Calu3 (cell line): ENCODE measurements around the gene ACAT1. TPM values are rescaled to one million over a fixed set of nuclear protein-coding genes. Genes with fewer than 3 reads are reported as not detected.
"Not testable (repeated sequence)": the region's sequence is repeated elsewhere in the genome, so short reads cannot be mapped to it uniquely, and the experiment has no call there.

Source experiments
- BruUV-seq: library from RNA; stranded (reverse); fragments of 400-500 nt; replicated peaks from 2 replicates; lab custom pipeline; 2021; lab: Mats Ljungman, UMichigan
- CTCF ChIA-PET: fragments of 300-600 bp; sonication (Branson Sonifier 250); formaldehyde crosslinking; loops from one replicate; lab custom pipeline; 2022; ENCODE audit warnings: antibody characterized with exemption; lab: Charles Lee
- DNase-seq: peaks from one replicate; pipeline ENCODE4 v3.0.0; 2022
- H3K27ac Mint-ChIP-seq: one replicate; pipeline ENCODE4 v1.8.0; 2022; ENCODE audit warnings: mixed read lengths; ENCODE audit not compliant: unreplicated experiment
- H3K27me3 Mint-ChIP-seq: one replicate; pipeline ENCODE4 v1.8.0; 2022; ENCODE audit warnings: mixed read lengths; ENCODE audit not compliant: unreplicated experiment
- H3K36me3 Mint-ChIP-seq: one replicate; pipeline ENCODE4 v1.8.0; 2022; ENCODE audit warnings: mild to moderate bottlenecking, moderate library complexity, mixed read lengths; ENCODE audit not compliant: insufficient read depth, unreplicated experiment
- H3K4me1 Mint-ChIP-seq: one replicate; pipeline ENCODE4 v1.8.0; 2022; ENCODE audit warnings: mild to moderate bottlenecking, low read depth, mixed read lengths; ENCODE audit not compliant: unreplicated experiment
- H3K4me3 Mint-ChIP-seq: one replicate; pipeline ENCODE4 v1.8.0; 2022; ENCODE audit warnings: mild to moderate bottlenecking, low read depth, moderate library complexity, mixed read lengths; ENCODE audit not compliant: unreplicated experiment
- H3K9me3 Mint-ChIP-seq: one replicate; pipeline ENCODE4 v1.8.0; 2022; ENCODE audit warnings: low read depth, mixed read lengths; ENCODE audit not compliant: unreplicated experiment
- intact Hi-C: fragments of 100-400 bp; cut with micrococcal nuclease; formaldehyde crosslinking; loops from one replicate; pipeline ENCODE4 v1.10.0; 2022; ENCODE audit not compliant: unreplicated experiment
- total RNA-seq: library from RNA; stranded (reverse); gene quantifications from 2 replicates; pipeline ENCODE4 v1.2.3, GENCODE V29; 2022
- TF ChIP-seq, protein P1 (sequence below): fragments of 200-600 bp; IDR thresholded peaks from one replicate; pipeline ENCODE4 v1.8.0; 2022; ENCODE audit warnings: antibody characterized with exemption; ENCODE audit not compliant: unreplicated experiment

ACAT1 gene
- total RNA-seq, 1 experiment from 2014 or later = 38.3 TPM

DNA sequence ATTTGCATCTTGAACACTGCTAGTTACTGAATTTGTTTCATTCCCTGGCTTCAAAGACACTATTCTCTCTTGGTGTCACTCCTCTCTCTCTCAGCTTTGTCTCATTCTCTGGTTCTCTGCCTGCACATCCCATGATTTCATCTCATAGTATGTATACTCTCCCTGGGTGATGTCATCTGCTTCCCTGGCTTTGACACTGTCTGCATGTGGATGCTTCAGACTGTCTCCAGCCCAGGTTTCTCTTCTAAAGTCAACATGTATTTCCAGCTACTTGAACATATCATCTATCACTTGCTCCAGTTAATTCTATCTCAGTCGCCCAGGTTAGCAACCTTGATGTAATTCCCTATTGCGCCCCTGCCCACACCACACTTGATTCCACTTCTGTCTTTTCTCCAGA, 9.3 kb upstream of the ACAT1 start:
- H3K27me3 Mint-ChIP-seq = no peaks in the 10 kb centered on the region
- DNase-seq = no peak
- TF ChIP-seq, protein P1, sequence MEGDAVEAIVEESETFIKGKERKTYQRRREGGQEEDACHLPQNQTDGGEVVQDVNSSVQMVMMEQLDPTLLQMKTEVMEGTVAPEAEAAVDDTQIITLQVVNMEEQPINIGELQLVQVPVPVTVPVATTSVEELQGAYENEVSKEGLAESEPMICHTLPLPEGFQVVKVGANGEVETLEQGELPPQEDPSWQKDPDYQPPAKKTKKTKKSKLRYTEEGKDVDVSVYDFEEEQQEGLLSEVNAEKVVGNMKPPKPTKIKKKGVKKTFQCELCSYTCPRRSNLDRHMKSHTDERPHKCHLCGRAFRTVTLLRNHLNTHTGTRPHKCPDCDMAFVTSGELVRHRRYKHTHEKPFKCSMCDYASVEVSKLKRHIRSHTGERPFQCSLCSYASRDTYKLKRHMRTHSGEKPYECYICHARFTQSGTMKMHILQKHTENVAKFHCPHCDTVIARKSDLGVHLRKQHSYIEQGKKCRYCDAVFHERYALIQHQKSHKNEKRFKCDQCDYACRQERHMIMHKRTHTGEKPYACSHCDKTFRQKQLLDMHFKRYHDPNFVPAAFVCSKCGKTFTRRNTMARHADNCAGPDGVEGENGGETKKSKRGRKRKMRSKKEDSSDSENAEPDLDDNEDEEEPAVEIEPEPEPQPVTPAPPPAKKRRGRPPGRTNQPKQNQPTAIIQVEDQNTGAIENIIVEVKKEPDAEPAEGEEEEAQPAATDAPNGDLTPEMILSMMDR = no peak
- peaks cover 13% of the 10 kb centered on the region for H3K4me1 Mint-ChIP-seq
- CTCF ChIA-PET = no interaction called here
- no TSS peak for BruUV-seq
- H3K36me3 Mint-ChIP-seq = peaks cover 18% of the 10 kb centered on the region
- H3K27ac Mint-ChIP-seq = no peak overlapping the region
- no peak overlapping the region for H3K4me3 Mint-ChIP-seq
- intact Hi-C loops = no loop called here
- H3K9me3 Mint-ChIP-seq = no peaks in the 10 kb centered on the region

DNA sequence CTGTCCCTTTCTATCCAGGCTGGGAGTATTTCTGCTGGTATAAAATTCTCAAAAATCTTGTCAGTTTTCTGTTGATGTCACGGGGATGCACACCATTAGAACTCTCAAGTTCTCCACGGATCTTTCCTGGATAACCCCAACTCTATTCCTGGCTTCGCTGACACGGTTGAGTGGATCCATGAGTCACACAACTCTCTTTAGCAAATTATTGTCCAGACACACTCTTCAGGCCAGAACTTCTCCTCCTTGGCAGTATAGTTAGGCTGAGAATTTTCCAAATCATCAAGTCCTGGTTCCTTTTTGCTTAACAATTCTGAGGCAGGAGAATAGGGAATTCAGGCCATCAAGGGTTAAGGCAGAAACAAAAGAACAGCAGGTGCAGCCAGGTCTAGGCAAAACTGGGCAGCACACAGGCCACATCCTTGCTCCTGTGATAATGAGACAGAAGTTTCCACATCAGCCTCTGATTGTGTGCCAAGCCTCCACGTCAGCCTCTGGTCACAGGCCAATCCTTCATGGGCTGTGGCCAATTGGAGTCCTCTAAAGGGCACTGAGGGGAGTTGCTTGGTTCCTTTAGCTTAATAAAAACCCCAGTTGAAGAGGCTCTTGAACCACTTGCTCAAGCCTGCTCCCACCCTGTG, 5.7 kb upstream of the ACAT1 start:
- no peaks in the 10 kb centered on the region for H3K27me3 Mint-ChIP-seq
- H3K36me3 Mint-ChIP-seq = peaks cover 18% of the 10 kb centered on the region
- peak; percentile 65 for DNase-seq
- intact Hi-C loops = loop anchor here (5.0 kb wide), 1 partner anchor 542 kb away; no protein-coding TSS in a partner anchor
- CTCF ChIA-PET = no interaction called here
- H3K27ac Mint-ChIP-seq = peak overlapping the region; percentile 73
- H3K4me3 Mint-ChIP-seq = no peak overlapping the region
- TF ChIP-seq, protein P1 = no peak
- H3K9me3 Mint-ChIP-seq = no peaks in the 10 kb centered on the region
- H3K4me1 Mint-ChIP-seq = peaks cover 13% of the 10 kb centered on the region
- BruUV-seq = no TSS peak

DNA sequence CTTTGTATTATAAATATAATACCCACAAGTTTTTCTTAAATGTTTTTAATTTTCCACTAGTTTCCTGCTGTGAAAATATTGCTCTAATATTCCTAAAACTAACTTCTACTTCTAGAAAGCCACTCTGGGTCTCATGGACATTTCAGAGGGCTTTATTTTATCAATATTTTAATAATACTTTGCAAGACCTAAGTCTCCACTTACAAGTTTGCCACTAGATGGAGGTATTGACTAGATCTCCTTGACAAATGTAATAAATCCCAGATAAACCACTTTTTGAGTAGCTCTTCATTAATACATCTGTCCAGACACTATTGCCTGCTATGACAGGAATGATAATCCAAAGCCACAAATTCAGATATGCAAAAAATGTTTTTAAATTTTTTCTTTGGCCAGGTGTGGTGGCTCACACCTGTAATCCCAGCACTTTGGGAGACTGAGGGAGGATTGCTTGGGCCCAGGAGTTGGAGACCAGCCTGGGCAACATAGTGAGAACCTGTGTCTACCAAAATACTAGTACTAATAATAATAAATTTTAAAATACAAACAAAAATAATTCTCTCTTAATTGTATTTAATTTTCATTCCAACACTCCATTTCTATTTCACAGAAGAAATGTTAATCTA, 3.5 kb upstream of the ACAT1 start:
- intact Hi-C loops = loop anchor here (5.0 kb wide), 1 partner anchor 539 kb away; no protein-coding TSS in a partner anchor
- Mint-ChIP-seq H3K27ac (no peak overlapping the region), H3K36me3 (peaks cover 28% of the 10 kb centered on the region), H3K9me3 (no peaks in the 10 kb centered on the region), H3K4me3 (no peak overlapping the region), H3K4me1 (peaks cover 22% of the 10 kb centered on the region), H3K27me3 (no peaks in the 10 kb centered on the region)
- TF ChIP-seq, protein P1 = no peak
- CTCF ChIA-PET = no interaction called here
- DNase-seq = no peak
- BruUV-seq = no TSS peak

DNA sequence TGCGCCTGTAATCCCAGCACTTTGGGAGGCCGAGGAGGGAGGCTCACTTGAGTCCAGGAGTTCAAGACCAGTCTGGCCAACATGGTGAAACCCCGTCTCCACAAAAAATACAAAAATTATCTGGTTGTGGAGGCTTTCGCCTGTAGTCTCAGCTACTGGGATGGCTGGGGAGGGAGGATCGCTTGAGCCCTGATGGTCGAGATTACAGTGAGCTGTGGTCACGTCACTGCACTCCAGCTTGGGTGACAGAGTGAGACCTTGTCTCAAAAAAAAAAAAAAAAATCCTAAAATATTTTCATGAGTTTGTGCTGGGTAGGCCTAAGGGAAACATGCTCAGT, 462 bp upstream of the ACAT1 start:
- BruUV-seq = not testable (repeated sequence)

More for the DNA sequence above, 462 bp upstream of the ACAT1 start:
- intact Hi-C loops, H3K27me3 Mint-ChIP-seq, DNase-seq, H3K9me3 Mint-ChIP-seq, CTCF ChIA-PET, H3K27ac Mint-ChIP-seq: not testable (repeated sequence)
- peaks cover 21% of the 10 kb centered on the region for H3K36me3 Mint-ChIP-seq
- H3K4me3 Mint-ChIP-seq = peak overlapping the region; percentile 82
- peaks cover 22% of the 10 kb centered on the region for H3K4me1 Mint-ChIP-seq
